ENCODE results near the gene WNT11. TPM values are rescaled to one million over a fixed set of nuclear protein-coding genes. Genes with fewer than 3 reads are reported as not detected.

WNT11 gene
- total RNA-seq, 2 experiments from 2014 or later, result not detected

- no peak overlapping the region for H3K27ac Mint-ChIP-seq
- intact Hi-C loops (cut with DNase I, micrococcal nuclease), result no loop called here
- no peak for ATAC-seq
- peaks cover 2% of the 10 kb centered on the region for H3K36me3 Mint-ChIP-seq (ENCODE audit: low read depth)
- H3K4me1 Mint-ChIP-seq, result peaks cover 5% of the 10 kb centered on the region
- no peaks in the 10 kb centered on the region for H3K9me3 Mint-ChIP-seq (ENCODE audit: low read depth)
- H3K4me3 Mint-ChIP-seq, result no peak overlapping the region
- ChIA-PET CTCF (interaction anchor here (0.6 kb wide), 1 partner anchor 358 kb away, joined by 3 read pairs; no protein-coding TSS in a partner anchor), POLR2A (no interaction called here)
- peaks cover 4% of the 10 kb centered on the region for H3K27me3 Mint-ChIP-seq
- DNase-seq, result no peak
These were observed 59.1 kb downstream of the WNT11 start for GRCh38 chr11:76147106-76147740.

DNA sequence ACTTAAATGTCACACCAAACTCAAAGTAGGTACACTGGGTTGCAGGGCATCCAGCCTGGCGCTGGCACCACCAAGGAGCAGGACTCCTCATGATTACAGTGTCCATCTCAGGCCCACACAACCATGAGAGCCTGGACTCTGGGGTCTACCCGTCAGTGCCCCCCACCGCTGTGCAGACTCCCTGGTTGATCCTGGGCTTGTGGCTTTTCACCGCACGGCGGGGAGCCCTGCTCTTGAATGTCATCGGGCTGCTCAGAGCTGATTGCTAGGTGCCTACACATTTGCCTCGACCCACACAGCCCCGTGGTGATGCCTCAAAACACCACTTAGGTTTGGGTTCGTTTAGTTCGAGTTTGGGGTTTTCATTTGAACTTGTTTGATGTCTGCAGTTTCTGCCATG lies 63.0 kb downstream of the WNT11 start:
- ChIA-PET POLR2A (no interaction called here), CTCF (interaction anchor here (0.5 to 1.8 kb wide), 3 partner anchors 9 to 246 kb away, joined by 3 to 8 read pairs (median 4); no protein-coding TSS in a partner anchor)
- Mint-ChIP-seq H3K27ac (no peak overlapping the region), H3K9me3 (ENCODE audit: low read depth) (no peaks in the 10 kb centered on the region), H3K36me3 (ENCODE audit: low read depth) (peaks cover 10% of the 10 kb centered on the region), H3K27me3 (no peaks in the 10 kb centered on the region), H3K4me3 (no peak overlapping the region), H3K4me1 (no peaks in the 10 kb centered on the region)
- no peak for ATAC-seq
- no peak for DNase-seq
- intact Hi-C loops (cut with DNase I, micrococcal nuclease), result no loop called here

GRCh38 chr11:76141901-76142588 lies 64.3 kb downstream of the WNT11 start:
- Mint-ChIP-seq H3K4me1 (no peaks in the 10 kb centered on the region), H3K9me3 (ENCODE audit: low read depth) (no peaks in the 10 kb centered on the region), H3K27ac (no peak overlapping the region), H3K36me3 (ENCODE audit: low read depth) (peaks cover 10% of the 10 kb centered on the region), H3K4me3 (no peak overlapping the region), H3K27me3 (no peaks in the 10 kb centered on the region)
- POLR2A ChIA-PET, result interaction anchor here (0.6 kb wide), 1 partner anchor 10 kb away, joined by 6 read pairs; no protein-coding TSS in a partner anchor
- ATAC-seq, result no peak
- DNase-seq, result no peak
- CTCF ChIA-PET, result interaction anchor here (1.4 to 2.6 kb wide), 2 partner anchors 10 kb away, joined by 5 to 13 read pairs; no protein-coding TSS in a partner anchor
- intact Hi-C loops (cut with DNase I, micrococcal nuclease), result no loop called here

- Mint-ChIP-seq H3K4me1 (no peaks in the 10 kb centered on the region), H3K9me3 (ENCODE audit: low read depth) (no peaks in the 10 kb centered on the region), H3K27ac (no peak overlapping the region), H3K4me3 (no peak overlapping the region), H3K27me3 (no peaks in the 10 kb centered on the region), H3K36me3 (ENCODE audit: low read depth) (peaks cover 10% of the 10 kb centered on the region)
- DNase-seq (no peak), ATAC-seq (no peak)
- intact Hi-C loops (cut with DNase I, micrococcal nuclease), result no loop called here
- CTCF ChIA-PET, result interaction anchor here (0.6 to 2.6 kb wide), 4 partner anchors 9 to 582 kb away, joined by 3 to 13 read pairs (median 6); no protein-coding TSS in a partner anchor
- POLR2A ChIA-PET, result interaction anchor here (0.6 kb wide), 1 partner anchor 11 kb away, joined by 6 read pairs; no protein-coding TSS in a partner anchor
These were observed 65.3 kb downstream of the WNT11 start for GRCh38 chr11:76140912-76141574.

DNA sequence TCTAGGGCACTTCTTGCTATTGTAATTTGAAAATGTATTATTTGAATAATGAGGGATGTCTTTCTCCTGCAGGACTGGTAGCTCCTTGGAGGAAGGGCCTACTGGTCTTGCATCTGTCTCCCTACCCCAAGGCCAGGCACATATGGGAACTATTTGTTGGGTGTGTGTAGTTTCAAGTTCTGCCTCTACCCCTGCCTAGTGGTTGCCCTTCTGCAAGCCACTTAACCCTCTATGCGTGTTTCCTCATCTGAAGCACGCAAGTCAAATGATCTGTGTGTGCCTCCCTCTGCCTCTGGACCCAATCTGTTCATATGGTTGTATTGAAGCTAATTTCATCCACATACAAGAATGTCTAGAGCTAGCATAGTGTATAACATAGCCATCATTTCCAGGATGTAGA lies 67.0 kb downstream of the WNT11 start:
- ATAC-seq (no peak), DNase-seq (no peak)
- intact Hi-C loops (cut with DNase I, micrococcal nuclease), result no loop called here
- Mint-ChIP-seq H3K27ac (no peak overlapping the region), H3K36me3 (ENCODE audit: low read depth) (peaks cover 14% of the 10 kb centered on the region), H3K4me3 (no peak overlapping the region), H3K27me3 (no peaks in the 10 kb centered on the region), H3K4me1 (no peaks in the 10 kb centered on the region), H3K9me3 (ENCODE audit: low read depth) (no peaks in the 10 kb centered on the region)
- ChIA-PET POLR2A (no interaction called here), CTCF (interaction anchor here (2.6 kb wide), 1 partner anchor 13 kb away, joined by 13 read pairs; no protein-coding TSS in a partner anchor)

Other genes with a start within 250 kb of the WNT11 start
- 10 to 100 TPM; 53.6 to 60.9 TPM for gene THAP12, start 174.6 kb upstream of the WNT11 start, total RNA-seq
- 1 to 10 TPM; 3.2 to 3.7 TPM for gene GVQW3, start 174.8 kb upstream of the WNT11 start, total RNA-seq
- 10 to 100 TPM; 28.5 to 35.4 TPM for gene EMSY, start 238.5 kb upstream of the WNT11 start, total RNA-seq

Data from activated CD4-positive, alpha-beta T cell treated with anti-CD3 and anti-CD28 coated beads for 36 hours (primary cell).